H9 (cell line): ENCODE results near the gene IGFBP7. TPM values are rescaled to one million over a fixed set of nuclear protein-coding genes. Genes with fewer than 3 reads are reported as not detected.

Source experiments
- DNase-seq: peaks from one replicate; pipeline ENCODE4 v3.0.0-alpha.2; 2017
- H2AFZ ChIP-seq: one replicate; pipeline ENCODE4 v1.6.1; 2013; ENCODE audit warnings: mild to moderate bottlenecking, low read length, control low read depth, moderate library complexity
- H2AK5ac ChIP-seq: 2 replicates; pipeline ENCODE4 v1.6.1; 2013; ENCODE audit warnings: low read length, control low read depth, mixed read lengths; ENCODE audit not compliant: insufficient read length
- H2BK120ac ChIP-seq: one replicate; pipeline ENCODE4 v1.6.1; 2013; ENCODE audit warnings: low read depth, mild to moderate bottlenecking, low read length, control low read depth, inconsistent platforms; ENCODE audit not compliant: poor library complexity, severe bottlenecking
- H2BK12ac ChIP-seq: 2 replicates; pipeline ENCODE4 v1.6.1; 2013; ENCODE audit warnings: low read length, control low read depth, mixed read lengths, low read depth; ENCODE audit not compliant: insufficient read length
- H2BK15ac ChIP-seq: 2 replicates; pipeline ENCODE4 v1.6.1; 2013; ENCODE audit warnings: low read depth, low read length, control low read depth
- H2BK20ac ChIP-seq: one replicate; pipeline ENCODE4 v1.6.1; 2013; ENCODE audit warnings: low read depth, mild to moderate bottlenecking, low read length, control low read depth, inconsistent platforms; ENCODE audit not compliant: poor library complexity, severe bottlenecking
- H2BK5ac ChIP-seq: 2 replicates; pipeline ENCODE4 v1.6.1; 2013; ENCODE audit warnings: low read length, control low read depth, mixed read lengths; ENCODE audit not compliant: insufficient read length
- H3K14ac ChIP-seq: 2 replicates; pipeline ENCODE4 v1.6.1; 2013; ENCODE audit warnings: low read length, control low read depth; ENCODE audit not compliant: insufficient read depth
- H3K18ac ChIP-seq: 2 replicates; pipeline ENCODE4 v1.6.1; 2013; ENCODE audit warnings: low read depth, mild to moderate bottlenecking, mixed read lengths, low read length, control low read depth; ENCODE audit not compliant: insufficient read length
- H3K23ac ChIP-seq: 2 replicates; pipeline ENCODE4 v1.6.1; 2013; ENCODE audit warnings: low read length, control low read depth, mixed read lengths, low read depth; ENCODE audit not compliant: insufficient read length
- H3K23me2 ChIP-seq: 2 replicates; pipeline ENCODE4 v1.6.1; 2013; ENCODE audit warnings: low read depth, mild to moderate bottlenecking, mixed read lengths, low read length, control low read depth; ENCODE audit not compliant: insufficient read length, poor library complexity, severe bottlenecking
- H3K27ac ChIP-seq: 2 replicates; pipeline ENCODE4 v1.5.1; 2013; ENCODE audit warnings: low read length, control low read depth, mixed read lengths, low read depth; ENCODE audit not compliant: insufficient read length
- H3K27me3 ChIP-seq: 2 replicates; pipeline ENCODE4 v1.6.1; 2013; ENCODE audit warnings: low read length, control low read depth, inconsistent platforms; ENCODE audit not compliant: insufficient read depth
- H3K4ac ChIP-seq: 2 replicates; pipeline ENCODE4 v1.6.1; 2013; ENCODE audit warnings: low read depth, mild to moderate bottlenecking, control low read depth, inconsistent platforms, low read length, moderate library complexity
- H3K4me1 ChIP-seq: 2 replicates; pipeline ENCODE4 v1.6.1; 2013; ENCODE audit warnings: low read length, control low read depth, inconsistent platforms; ENCODE audit not compliant: insufficient read depth
- H3K4me2 ChIP-seq: 2 replicates; pipeline ENCODE4 v1.6.1; 2013; ENCODE audit warnings: low read length, control low read depth, mixed read lengths; ENCODE audit not compliant: insufficient read length, insufficient read depth
- H3K56ac ChIP-seq: 2 replicates; pipeline ENCODE4 v1.6.1; 2013; ENCODE audit warnings: low read depth, mild to moderate bottlenecking, mixed read lengths, low read length, control low read depth; ENCODE audit not compliant: insufficient read length
- H3K79me1 ChIP-seq: 2 replicates; pipeline ENCODE4 v1.6.1; 2013; ENCODE audit warnings: low read depth, mild to moderate bottlenecking, moderate library complexity, low read length, control low read depth, inconsistent platforms; ENCODE audit not compliant: insufficient read depth, poor library complexity, severe bottlenecking
- H3K79me2 ChIP-seq: 2 replicates; pipeline ENCODE4 v1.6.1; 2013; ENCODE audit warnings: low read length, control low read depth, inconsistent platforms; ENCODE audit not compliant: insufficient read depth
- H3K9ac ChIP-seq: 2 replicates; pipeline ENCODE4 v1.6.1; 2013; ENCODE audit warnings: low read length, control low read depth, mixed read lengths; ENCODE audit not compliant: insufficient read length; ENCODE audit errors: extremely low read depth
- H3K9me3 ChIP-seq: one replicate; pipeline ENCODE4 v1.6.1; 2013; ENCODE audit warnings: low read depth, low read length, inconsistent platforms; ENCODE audit not compliant: control insufficient read depth
- H3T11ph ChIP-seq: one replicate; pipeline ENCODE4 v1.6.1; 2013; ENCODE audit warnings: mild to moderate bottlenecking, low read length, control low read depth, inconsistent platforms
- H4K20me1 ChIP-seq: one replicate; pipeline ENCODE4 v1.6.1; 2013; ENCODE audit not compliant: control insufficient read depth, insufficient read length, insufficient read depth
- H4K5ac ChIP-seq: 2 replicates; pipeline ENCODE4 v1.6.1; 2013; ENCODE audit warnings: low read depth, mild to moderate bottlenecking, mixed read lengths, low read length, control low read depth; ENCODE audit not compliant: insufficient read length
- H4K8ac ChIP-seq: replicated peaks from 2 replicates; pipeline ENCODE4 v1.6.1; 2013; ENCODE audit warnings: low read length, control low read depth, mixed read lengths, low read depth; ENCODE audit not compliant: insufficient read length
- H4K91ac ChIP-seq: 2 replicates; pipeline ENCODE4 v1.6.1; 2013; ENCODE audit warnings: low read depth, mild to moderate bottlenecking, moderate library complexity, mixed read lengths, low read length, control low read depth; ENCODE audit not compliant: insufficient read length
- H3K27ac Mint-ChIP-seq, 3 experiments: 2 replicates in 2 of 3; 3 replicates in 1 of 3; pipeline ENCODE4 v1.8.0; 2020 to 2021; ENCODE audit warnings: mixed read lengths in 3 of 3, mild to moderate bottlenecking in 1 of 3, moderate library complexity in 1 of 3
- H3K27me3 Mint-ChIP-seq: 2 replicates; pipeline ENCODE4 v1.8.0; 2021; ENCODE audit warnings: low read depth, mild to moderate bottlenecking, moderate library complexity, mixed read lengths
- H3K36me3 Mint-ChIP-seq, 3 experiments: 2 replicates in 2 of 3; 3 replicates in 1 of 3; pipeline ENCODE4 v1.8.0; 2020 to 2021; ENCODE audit warnings: low read depth in 3 of 3, mixed read lengths in 3 of 3; ENCODE audit not compliant: insufficient read depth in 1 of 3
- H3K4me1 Mint-ChIP-seq, 2 experiments: 2 replicates each; pipeline ENCODE4 v1.8.0; 2020; ENCODE audit warnings: mixed read lengths in 2 of 2
- H3K4me3 Mint-ChIP-seq, 2 experiments: 2 replicates in 1 of 2; 3 replicates in 1 of 2; pipeline ENCODE4 v1.8.0; 2020 to 2021; ENCODE audit warnings: mild to moderate bottlenecking in 2 of 2, mixed read lengths in 2 of 2, moderate library complexity in 1 of 2
- H3K9me3 Mint-ChIP-seq, 2 experiments: 2 replicates in 1 of 2; 3 replicates in 1 of 2; pipeline ENCODE4 v1.8.0; 2020; ENCODE audit warnings: mild to moderate bottlenecking in 2 of 2, mixed read lengths in 2 of 2, moderate library complexity in 1 of 2
- total RNA-seq: library from RNA; stranded (reverse); gene quantifications from 2 replicates; pipeline ENCODE4 v1.2.1, GENCODE V29; 2021
- TF ChIP-seq, protein P1 (sequence below): fragments of 200-600 bp; sonication (generic); conservative IDR thresholded peaks from 3 replicates; pipeline ENCODE4 v1.8.0; 2021; ENCODE audit warnings: antibody characterized with exemption, mild to moderate bottlenecking

Gene IGFBP7
- total RNA-seq, 1 experiment from 2014 or later, result 0.37 TPM

DNA sequence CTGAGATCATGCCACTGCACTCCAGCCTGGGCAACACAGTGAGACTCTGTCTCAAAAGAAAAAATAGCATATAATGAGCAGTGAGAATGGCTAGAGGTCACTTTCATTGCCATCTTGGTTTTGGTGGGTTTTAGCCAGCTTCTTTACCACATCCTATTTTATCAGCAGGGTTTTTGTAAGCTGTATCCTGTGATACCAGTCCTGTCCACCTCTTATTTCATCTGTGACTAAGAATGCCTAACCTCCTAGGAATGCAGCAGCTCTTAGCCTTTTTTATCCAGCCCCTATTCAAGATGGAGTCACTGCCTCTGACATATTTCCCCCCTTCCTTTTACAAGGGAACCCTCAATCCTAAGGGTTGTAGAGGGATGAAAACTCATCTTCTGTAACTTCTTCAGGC is 26.1 kb upstream of the IGFBP7 start:
- H3K9me3 ChIP-seq, result no peaks in the 10 kb centered on the region
- no peaks in the 10 kb centered on the region for H4K20me1 ChIP-seq
- H3K79me1 ChIP-seq, result no peaks in the 10 kb centered on the region
- no peak overlapping the region for H2BK5ac ChIP-seq
- TF ChIP-seq, protein P1, sequence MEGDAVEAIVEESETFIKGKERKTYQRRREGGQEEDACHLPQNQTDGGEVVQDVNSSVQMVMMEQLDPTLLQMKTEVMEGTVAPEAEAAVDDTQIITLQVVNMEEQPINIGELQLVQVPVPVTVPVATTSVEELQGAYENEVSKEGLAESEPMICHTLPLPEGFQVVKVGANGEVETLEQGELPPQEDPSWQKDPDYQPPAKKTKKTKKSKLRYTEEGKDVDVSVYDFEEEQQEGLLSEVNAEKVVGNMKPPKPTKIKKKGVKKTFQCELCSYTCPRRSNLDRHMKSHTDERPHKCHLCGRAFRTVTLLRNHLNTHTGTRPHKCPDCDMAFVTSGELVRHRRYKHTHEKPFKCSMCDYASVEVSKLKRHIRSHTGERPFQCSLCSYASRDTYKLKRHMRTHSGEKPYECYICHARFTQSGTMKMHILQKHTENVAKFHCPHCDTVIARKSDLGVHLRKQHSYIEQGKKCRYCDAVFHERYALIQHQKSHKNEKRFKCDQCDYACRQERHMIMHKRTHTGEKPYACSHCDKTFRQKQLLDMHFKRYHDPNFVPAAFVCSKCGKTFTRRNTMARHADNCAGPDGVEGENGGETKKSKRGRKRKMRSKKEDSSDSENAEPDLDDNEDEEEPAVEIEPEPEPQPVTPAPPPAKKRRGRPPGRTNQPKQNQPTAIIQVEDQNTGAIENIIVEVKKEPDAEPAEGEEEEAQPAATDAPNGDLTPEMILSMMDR, result no peak
- H3K79me2 ChIP-seq, result no peaks in the 10 kb centered on the region
- no peak overlapping the region for H2BK120ac ChIP-seq
- H3K23ac ChIP-seq, result no peak overlapping the region
- H3K27me3 ChIP-seq, result no peaks in the 10 kb centered on the region
- DNase-seq, result no peak
- no peaks in the 10 kb centered on the region for H3K23me2 ChIP-seq
- H2BK15ac ChIP-seq, result no peak overlapping the region
- no peak overlapping the region for H3K18ac ChIP-seq
- no peak overlapping the region for H2AFZ ChIP-seq
- no peak overlapping the region for H2BK20ac ChIP-seq
- H3K9ac ChIP-seq, result no peak overlapping the region
- no peak overlapping the region for H3K4me2 ChIP-seq
- no peak overlapping the region for H4K91ac ChIP-seq
- Mint-ChIP-seq H3K27ac (no peak overlapping the region), H3K4me3 (no peak overlapping the region), H3K4me1 (peaks cover 3 to 5% of the 10 kb centered on the region in 2 experiments), H3K27me3 (peaks cover 13% of the 10 kb centered on the region), H3K9me3 (peaks cover 15 to 27% of the 10 kb centered on the region in 2 experiments), H3K36me3 (peaks cover 2 to 13% (median 9%) of the 10 kb centered on the region in 3 experiments; a peak in 6 of 7 replicates)
- H3K27ac ChIP-seq, result no peak overlapping the region
- no peak overlapping the region for H4K5ac ChIP-seq
- no peak overlapping the region for H3T11ph ChIP-seq
- no peak overlapping the region for H4K8ac ChIP-seq
- no peak overlapping the region for H2BK12ac ChIP-seq
- no peak overlapping the region for H3K56ac ChIP-seq
- H3K4ac ChIP-seq, result no peak overlapping the region
- no peak overlapping the region for H3K14ac ChIP-seq
- H2AK5ac ChIP-seq, result no peak overlapping the region
- H3K4me1 ChIP-seq, result peaks cover 7% of the 10 kb centered on the region; the same call in 1 of the 2 replicates
